Small intestine (tissue), 7 donors: Measurements from ENCODE around the gene SESTD1. TPM values are rescaled to one million over a fixed set of nuclear protein-coding genes. Genes with fewer than 3 reads are reported as not detected.
A peak's percentile ranks its signal among the peaks of the same experiment; 100 is the strongest.

Source experiments
- DNase-seq, 2 donors: peaks; one replicate each; pipeline versions ENCODE4 v3.0.0 to v3.0.0-alpha.2; 2013
- FAIRE-seq: peaks from 2 replicates; lab custom pipeline; 2012; peaks lifted over from hg19 to GRCh38; lab: Jason Lieb, UNC
- H3K27ac ChIP-seq, 3 donors: one replicate each; pipeline ENCODE4 v1.5.1; 2013; ENCODE audit warnings: low read length in 2 of 3, mild to moderate bottlenecking in 2 of 3, control low read depth in 1 of 3, inconsistent platforms in 1 of 3, low read depth in 1 of 3, moderate library complexity in 1 of 3
- H3K27me3 ChIP-seq, 3 donors: one replicate each; pipeline ENCODE4 v1.6.1; 2013; ENCODE audit warnings: low read length in 3 of 3, inconsistent platforms in 1 of 3; ENCODE audit not compliant: control insufficient read depth in 3 of 3, insufficient read depth in 3 of 3
- H3K36me3 ChIP-seq, 3 donors: one replicate each; pipeline ENCODE4 v1.6.1; 2013; ENCODE audit warnings: low read length in 3 of 3, inconsistent platforms in 1 of 3, low read depth in 1 of 3, mild to moderate bottlenecking in 1 of 3, moderate library complexity in 1 of 3; ENCODE audit not compliant: control insufficient read depth in 3 of 3, insufficient read depth in 2 of 3
- H3K4me1 ChIP-seq, 3 donors: one replicate each; pipeline ENCODE4 v1.6.1; 2013; ENCODE audit warnings: low read length in 2 of 3, inconsistent platforms in 1 of 3, low read depth in 1 of 3, mild to moderate bottlenecking in 1 of 3, moderate library complexity in 1 of 3; ENCODE audit not compliant: control insufficient read depth in 3 of 3, insufficient read depth in 2 of 3
- H3K4me3 ChIP-seq, 3 donors: one replicate each; pipeline ENCODE4 v1.5.1; 2013; ENCODE audit warnings: low read length in 3 of 3, control low read depth in 1 of 3, inconsistent platforms in 1 of 3, low read depth in 1 of 3, mild to moderate bottlenecking in 1 of 3, moderate library complexity in 1 of 3
- H3K9me3 ChIP-seq, 2 donors: one replicate each; pipeline ENCODE4 v1.6.1; 2013; ENCODE audit warnings: low read depth in 1 of 2, low read length in 1 of 2; ENCODE audit not compliant: control insufficient read depth in 2 of 2, insufficient read depth in 1 of 2
- WGBS, 3 donors: extraction: QIAGEN DNeasy Blood & Tissue Kit; methylation state at CpG; one replicate each; pipeline ENCODE4 v1.1.7; 2013; 5-methylcytosine and 5-hydroxymethylcytosine counted together
- polyA plus RNA-seq, 4 donors: library from polyadenylated mRNA; stranded (reverse) in 3 of 4; unstranded in 1 of 4; fragments of 200-250 nt in 3 of 4; fragments of 120-200 nt in 1 of 4; gene quantifications; one replicate each; pipeline versions ENCODE4 v1.2.1 to v1.2.3, GENCODE V29; 2013
- donor health status: healthy with polysubstance abuse.
- donor health status: control.
- donor health status: control.
- donor health status: Bipolar disorder and iron deficiency.
- donor health status: healthy.

Gene SESTD1
- polyA plus RNA-seq, 4 donors: 10.9 to 33.2 (median 14.6) TPM

GRCh38 chr2:179125404-179125803, 139.2 kb downstream of the SESTD1 start:
- WGBS, 3 donors: 83 to 94% (median 93%) methylated on average over 3 of the region's 3 CpGs
- FAIRE-seq: no peak

GRCh38 chr2:179124282-179124681, 140.3 kb downstream of the SESTD1 start:
- no peaks in the 10 kb centered on the region for H3K4me1 ChIP-seq
- no peak for FAIRE-seq
- H3K27me3 ChIP-seq: no peaks in the 10 kb centered on the region
- no peak overlapping the region for H3K4me3 ChIP-seq
- no peaks in the 10 kb centered on the region for H3K9me3 ChIP-seq
- no peak overlapping the region for H3K27ac ChIP-seq
- no peak for DNase-seq
- H3K36me3 ChIP-seq: peaks cover 0 to 7% (median 2%) of the 10 kb centered on the region in 3 donors
- 79 to 90% (median 86%) methylated on average over 3 of the region's 3 CpGs for WGBS, 3 donors

More at GRCh38 chr2:179125404-179125803, 139.2 kb downstream of the SESTD1 start:
- Histone ChIP-seq H3K4me1 (no peaks in the 10 kb centered on the region), H3K4me3 (no peak overlapping the region), H3K9me3 (no peaks in the 10 kb centered on the region), H3K36me3 (peaks cover 0 to 2% (median 2%) of the 10 kb centered on the region in 3 donors), H3K27ac (no peak overlapping the region), H3K27me3 (no peaks in the 10 kb centered on the region)
- DNase-seq: no peak

DNA sequence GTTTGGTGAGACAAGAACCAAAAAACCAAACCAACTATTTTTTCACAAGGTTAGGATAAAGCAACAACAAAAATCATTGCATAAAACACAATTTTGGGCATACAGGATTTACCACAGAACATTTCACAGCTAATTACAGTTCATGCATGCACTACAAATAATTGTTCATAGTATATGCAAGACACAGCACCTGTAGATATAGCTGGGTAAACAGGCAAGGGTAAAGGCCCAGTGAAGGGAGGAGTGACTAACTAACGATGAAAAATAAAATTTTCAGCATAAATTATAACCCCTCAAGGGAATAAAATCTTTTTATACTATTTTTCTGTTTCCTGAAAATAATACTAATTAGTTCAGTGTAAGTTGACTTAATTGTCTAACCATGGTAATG, 141.4 kb downstream of the SESTD1 start:
- H3K36me3 ChIP-seq: peaks cover 0 to 6% (median 2%) of the 10 kb centered on the region in 3 donors
- no peak overlapping the region for H3K27ac ChIP-seq
- DNase-seq (no peak), FAIRE-seq (no peak)
- H3K9me3 ChIP-seq: no peaks in the 10 kb centered on the region
- no peak overlapping the region for H3K4me3 ChIP-seq
- H3K27me3 ChIP-seq: no peaks in the 10 kb centered on the region
- no peaks in the 10 kb centered on the region for H3K4me1 ChIP-seq
- 94 to 96% (median 95%) methylated on average over 1 of the region's 1 CpG for WGBS, 3 donors

DNA sequence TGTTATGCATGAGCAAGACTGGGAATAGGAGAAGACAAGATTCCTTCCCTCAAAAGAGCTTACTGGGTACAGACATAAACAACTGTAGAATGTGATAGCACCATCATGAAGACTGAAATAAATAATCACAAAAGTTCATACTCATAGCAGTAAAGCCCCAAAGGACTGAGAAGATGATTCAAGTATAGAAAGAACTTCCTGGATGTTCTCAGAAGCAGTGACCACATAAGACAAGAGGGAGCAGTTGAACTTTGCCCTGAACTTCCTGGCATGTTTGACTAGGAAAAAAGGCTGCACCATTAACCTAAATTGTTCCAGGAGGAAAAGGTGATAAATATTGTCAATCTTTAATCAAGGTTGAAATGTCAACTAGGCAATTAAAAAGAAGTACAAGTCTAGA, 156.9 kb downstream of the SESTD1 start:
- Histone ChIP-seq H3K27me3 (no peaks in the 10 kb centered on the region), H3K4me1 (peaks cover 4 to 9% (median 5%) of the 10 kb centered on the region in 3 donors), H3K4me3 (no peak overlapping the region), H3K27ac (peak overlapping the region in 1 of 3 donors; percentile 27), H3K9me3 (no peaks in the 10 kb centered on the region), H3K36me3 (peaks cover 0 to 5% (median 4%) of the 10 kb centered on the region in 3 donors)
- FAIRE-seq (peak; percentile 26), DNase-seq (peak; percentile 72 to 91)

DNA sequence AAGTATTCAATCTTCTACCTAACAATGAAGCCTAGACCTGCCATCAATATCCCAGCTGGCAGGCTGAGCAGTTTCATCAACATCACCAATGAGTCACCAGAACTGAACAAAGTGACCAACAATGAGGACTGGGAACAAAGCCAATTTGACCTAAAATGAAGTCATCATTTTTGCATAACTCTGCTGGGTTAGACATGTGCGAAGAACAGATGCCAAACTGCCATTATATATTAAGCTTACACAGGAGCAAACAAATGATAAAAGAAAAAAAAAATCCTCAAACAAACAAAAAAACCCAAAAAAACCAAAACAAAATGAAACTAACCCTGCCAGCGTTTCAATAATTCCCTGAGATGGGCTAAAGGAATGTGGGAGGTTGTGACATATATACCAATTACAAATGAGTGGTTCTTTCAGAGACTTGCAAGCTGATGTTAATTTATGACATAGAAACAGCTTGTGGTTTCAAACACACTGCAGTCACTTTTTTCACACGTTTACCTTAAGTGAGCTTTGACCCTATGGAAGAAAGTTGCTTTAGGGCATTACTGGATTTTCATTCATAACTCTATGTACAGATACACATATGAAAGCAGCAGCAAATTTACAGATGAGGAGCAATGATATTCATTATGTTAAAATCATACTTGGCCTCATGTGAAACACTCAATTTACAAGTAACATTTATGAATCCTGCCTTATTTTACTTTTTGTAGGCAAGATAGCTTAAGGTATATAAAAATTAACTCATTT, 157.8 kb downstream of the SESTD1 start:
- H3K4me1 ChIP-seq: peaks cover 4 to 9% (median 5%) of the 10 kb centered on the region in 3 donors
- H3K27me3 ChIP-seq: no peaks in the 10 kb centered on the region
- peaks cover 0 to 1% (median 0%) of the 10 kb centered on the region in 3 donors for H3K36me3 ChIP-seq
- H3K9me3 ChIP-seq: no peaks in the 10 kb centered on the region
- no peak overlapping the region for H3K4me3 ChIP-seq
- H3K27ac ChIP-seq: peak overlapping the region in 1 of 3 donors; percentile 19
- WGBS, 3 donors: 31 to 42% (median 33%) methylated on average over 3 of the region's 3 CpGs
- DNase-seq (peak; percentile 53 to 73), FAIRE-seq (no peak)

- Histone ChIP-seq H3K9me3 (no peaks in the 10 kb centered on the region), H3K4me3 (no peak overlapping the region), H3K36me3 (peaks cover 0 to 1% (median 0%) of the 10 kb centered on the region in 3 donors), H3K27me3 (no peaks in the 10 kb centered on the region), H3K27ac (no peak overlapping the region), H3K4me1 (peaks cover 4 to 9% (median 5%) of the 10 kb centered on the region in 3 donors)
- no peak for DNase-seq
- no peak for FAIRE-seq
- 65 to 67% (median 67%) methylated on average over 4 of the region's 4 CpGs for WGBS, 3 donors
These were observed 158.3 kb downstream of the SESTD1 start for GRCh38 chr2:179106342-179106675.

- Histone ChIP-seq H3K27me3 (no peaks in the 10 kb centered on the region), H3K4me1 (peaks cover 4 to 9% (median 5%) of the 10 kb centered on the region in 3 donors), H3K36me3 (peaks cover 0 to 1% (median 0%) of the 10 kb centered on the region in 3 donors), H3K9me3 (no peaks in the 10 kb centered on the region), H3K4me3 (no peak overlapping the region), H3K27ac (no peak overlapping the region)
- WGBS, 3 donors: 89 to 97% (median 95%) methylated on average over 2 of the region's 2 CpGs
- no peak for FAIRE-seq
- no peak for DNase-seq
These were observed 159.9 kb downstream of the SESTD1 start for GRCh38 chr2:179104736-179105135.

DNA sequence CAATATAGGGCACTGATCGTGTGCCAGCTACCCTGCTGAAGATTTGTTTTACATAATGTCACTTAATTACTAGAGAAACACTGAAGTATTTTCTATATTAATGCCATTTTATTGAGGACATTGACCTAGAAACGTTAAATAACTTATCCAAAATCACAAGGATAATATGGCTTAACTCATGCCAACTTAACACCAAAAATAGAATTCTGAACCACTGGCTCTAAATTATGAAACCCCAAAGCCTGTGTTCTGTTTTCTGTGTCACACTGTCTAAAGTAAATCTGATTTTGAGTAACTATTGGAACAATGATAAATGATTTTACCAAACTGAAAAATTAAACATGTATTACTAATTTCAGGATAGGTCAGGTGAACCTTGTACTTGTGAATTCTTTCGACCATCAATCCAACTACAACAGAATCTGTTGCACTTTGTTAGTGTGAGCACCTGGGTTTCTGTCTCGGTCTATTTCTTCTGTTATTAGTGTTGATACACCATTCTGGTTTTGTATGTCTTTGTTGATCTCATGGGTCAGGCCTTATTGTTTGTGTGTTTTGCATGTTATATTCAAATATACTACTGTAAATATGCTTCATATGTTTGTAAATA, 166.4 kb downstream of the SESTD1 start:
- no peak overlapping the region for H3K27ac ChIP-seq
- no peaks in the 10 kb centered on the region for H3K27me3 ChIP-seq
- H3K36me3 ChIP-seq: no peaks in the 10 kb centered on the region
- peaks cover 0 to under 1% of the 10 kb centered on the region in 2 donors for H3K9me3 ChIP-seq
- WGBS, 3 donors: 69 to 79% (median 76%) methylated on average over 4 of the region's 4 CpGs
- DNase-seq (no peak), FAIRE-seq (no peak)
- no peak overlapping the region for H3K4me3 ChIP-seq
- no peaks in the 10 kb centered on the region for H3K4me1 ChIP-seq
